ENCODE measurements around the gene KIRREL3. TPM values are rescaled to one million over a fixed set of nuclear protein-coding genes. Genes with fewer than 3 reads are reported as not detected.
A peak's percentile ranks its signal among the peaks of the same experiment; 100 is the strongest.

The KIRREL3 gene
- total and polyA plus RNA-seq, 2 of the 8 experiments (the other 6 are each of a cell fraction or from before 2014, with no cell fraction given): 0.29 to 0.32 TPM

DNA sequence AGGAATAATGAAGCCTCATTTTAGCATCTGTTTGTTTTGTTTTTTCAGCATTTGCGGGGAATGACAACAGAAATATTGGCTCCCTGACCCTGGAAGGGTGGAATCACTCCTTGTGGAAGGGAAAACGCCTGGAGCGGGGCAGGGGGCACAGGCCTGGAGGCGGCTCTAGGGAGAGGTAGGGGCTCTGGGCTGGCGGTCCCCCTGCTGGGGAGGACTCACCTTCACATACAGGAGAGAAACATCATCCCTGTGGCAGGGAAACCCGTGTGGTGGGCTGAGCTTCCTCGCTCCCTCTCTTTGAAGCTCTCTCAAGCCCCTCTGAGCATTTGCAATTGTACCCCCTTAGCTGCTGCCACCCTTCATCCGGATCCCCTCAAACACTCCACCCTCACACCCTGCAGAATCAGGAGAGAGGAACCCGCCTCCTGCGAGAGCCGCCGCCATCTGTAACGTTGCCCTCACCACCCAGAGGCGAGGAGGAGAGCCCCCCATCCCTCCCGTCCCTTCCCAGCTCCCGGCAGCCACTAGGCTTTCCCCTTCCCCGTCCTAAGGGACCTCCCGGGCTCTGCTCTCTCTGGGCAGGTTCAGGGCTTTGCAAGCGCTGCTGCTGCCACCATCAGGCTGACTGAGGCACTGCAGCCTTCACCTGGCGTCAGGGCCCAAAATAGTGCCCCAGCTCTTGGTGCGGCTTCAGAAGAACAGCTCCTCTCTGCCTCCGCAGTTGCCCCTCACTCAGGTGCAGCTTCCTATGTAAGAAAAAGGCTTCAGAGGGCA lies 10.4 kb downstream of the KIRREL3 start:
- Histone ChIP-seq H2BK120ac (replicated peaks; ENCODE audit: low read depth, low read length) (no peak overlapping the region), H2BK20ac (ENCODE audit: low read length) (peak overlapping the region; percentile 63; the same call in 1 of the 2 replicates), H3K79me2 (ENCODE audit: control insufficient read depth in 1 of 2, insufficient read depth in 2 of 2, low read length in 2 of 2) (no peaks in the 10 kb centered on the region), H3K36me3 (ENCODE audit: control insufficient read depth in 2 of 4, insufficient read depth in 4 of 4, low read length in 3 of 4) (no peaks in the 10 kb centered on the region), H3K4me1 (replicated peaks in 1 of 4; ENCODE audit: control insufficient read depth in 3 of 4, insufficient read depth in 4 of 4, low read length in 3 of 4) (peaks cover 0 to 3% (median 1%) of the 10 kb centered on the region in 4 experiments; a peak in 1 of 7 replicates), H3K56ac (replicated peaks; ENCODE audit: insufficient read length, low read depth, low read length) (no peak overlapping the region), H3K4ac (replicated peaks; ENCODE audit: insufficient read length, low read depth, low read length) (no peak overlapping the region), H4K8ac (ENCODE audit: extremely low read depth, insufficient read depth, low read length) (peak overlapping the region; percentile 77; the same call in 1 of the 2 replicates), H3K4me3 (ENCODE audit: extremely low read depth in 1 of 4, insufficient read depth in 2 of 4, low read depth in 3 of 4, low read length in 4 of 4) (0 out of 8 replicates have a peak overlapping the region, but pooled peaks of 1 of the 4 experiments have one; percentile 34), H2BK12ac (ENCODE audit: low read depth, low read length) (no peak overlapping the region), H3K4me2 (ENCODE audit: insufficient read depth in 1 of 2, low read depth in 2 of 2, low read length in 2 of 2) (peak overlapping the region in 1 of 2 experiments; percentile 61; a peak in 3 of 4 replicates), H3K18ac (ENCODE audit: extremely low read depth, low read length) (0 out of 2 replicates have a peak overlapping the region, but pooled peaks have one; percentile 36), H3K27me3 (replicated peaks in 1 of 4; ENCODE audit: control insufficient read depth in 3 of 4, extremely low read depth in 1 of 4, insufficient read depth in 3 of 4, low read length in 3 of 4) (peaks cover 0 to 6% (median 2%) of the 10 kb centered on the region in 4 experiments; a peak in 1 of 7 replicates), H2BK15ac (ENCODE audit: low read length) (no peak overlapping the region), H4K5ac (ENCODE audit: insufficient read length, low read depth, low read length) (no peak overlapping the region), H2AFZ (ENCODE audit: low read length) (peak overlapping the region; percentile 99), H2AK5ac (ENCODE audit: low read depth, low read length) (no peak overlapping the region), H3K9ac (replicated peaks in 1 of 4; ENCODE audit: extremely low read depth in 1 of 4, low read depth in 3 of 4, low read length in 3 of 4) (no peak overlapping the region), H3K79me1 (ENCODE audit: low read depth, low read length) (no peaks in the 10 kb centered on the region), H3K9me3 (ENCODE audit: insufficient read depth in 2 of 2, low read depth in 1 of 2, low read length in 1 of 2) (no peaks in the 10 kb centered on the region), H4K91ac (replicated peaks; ENCODE audit: insufficient read length, low read length) (no peak overlapping the region), H4K20me1 (replicated peaks in 1 of 2; ENCODE audit: control insufficient read depth in 1 of 2, insufficient read depth in 2 of 2, low read length in 2 of 2) (no peaks in the 10 kb centered on the region), H3K23ac (ENCODE audit: insufficient read length) (no peak overlapping the region), H2BK5ac (ENCODE audit: low read depth, low read length) (no peak overlapping the region; the same call in 1 of the 2 replicates), H3K14ac (ENCODE audit: insufficient read length) (no peak overlapping the region), H3K27ac (ENCODE audit: low read depth, low read length) (no peak overlapping the region), H3K23me2 (ENCODE audit: low read depth, low read length) (no peaks in the 10 kb centered on the region)
- WGBS, 2 experiments (ENCODE audit: extremely low coverage in 1 of 2, insufficient coverage in 1 of 2, insufficient read length in 1 of 2, insufficient replicate concordance in 2 of 2, low coverage in 1 of 2, low lambda C conversion rate in 2 of 2, missing lambda C conversion rate in 1 of 2): 44% methylated on average over 16 of the region's 22 CpGs; no CpG with 5 or more reads in 1 of the 2 experiments
- CTCF ChIA-PET (ENCODE audit: partially characterized antibody): interaction anchor here (0.6 to 7.7 kb wide), 76 partner anchors 11 to 1013 kb away, joined by 3 to 94 read pairs (median 4); partner anchors contain the start of gene KIRREL3
- POLR2A ChIA-PET (ENCODE audit: partially characterized antibody): no interaction called here
- no peak for FAIRE-seq
- peak; percentile 85 to 96 for DNase-seq (ENCODE audit: low read depth in 1 of 2, low spot score in 2 of 2)

Data from H1 (cell line).